ENCODE data around the gene CRTC2.
"Not testable (repeated sequence)": the region's sequence is repeated elsewhere in the genome, so short reads cannot be mapped to it uniquely, and the experiment has no call there.

CRTC2 gene, protein sequence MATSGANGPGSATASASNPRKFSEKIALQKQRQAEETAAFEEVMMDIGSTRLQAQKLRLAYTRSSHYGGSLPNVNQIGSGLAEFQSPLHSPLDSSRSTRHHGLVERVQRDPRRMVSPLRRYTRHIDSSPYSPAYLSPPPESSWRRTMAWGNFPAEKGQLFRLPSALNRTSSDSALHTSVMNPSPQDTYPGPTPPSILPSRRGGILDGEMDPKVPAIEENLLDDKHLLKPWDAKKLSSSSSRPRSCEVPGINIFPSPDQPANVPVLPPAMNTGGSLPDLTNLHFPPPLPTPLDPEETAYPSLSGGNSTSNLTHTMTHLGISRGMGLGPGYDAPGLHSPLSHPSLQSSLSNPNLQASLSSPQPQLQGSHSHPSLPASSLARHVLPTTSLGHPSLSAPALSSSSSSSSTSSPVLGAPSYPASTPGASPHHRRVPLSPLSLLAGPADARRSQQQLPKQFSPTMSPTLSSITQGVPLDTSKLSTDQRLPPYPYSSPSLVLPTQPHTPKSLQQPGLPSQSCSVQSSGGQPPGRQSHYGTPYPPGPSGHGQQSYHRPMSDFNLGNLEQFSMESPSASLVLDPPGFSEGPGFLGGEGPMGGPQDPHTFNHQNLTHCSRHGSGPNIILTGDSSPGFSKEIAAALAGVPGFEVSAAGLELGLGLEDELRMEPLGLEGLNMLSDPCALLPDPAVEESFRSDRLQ

DNA sequence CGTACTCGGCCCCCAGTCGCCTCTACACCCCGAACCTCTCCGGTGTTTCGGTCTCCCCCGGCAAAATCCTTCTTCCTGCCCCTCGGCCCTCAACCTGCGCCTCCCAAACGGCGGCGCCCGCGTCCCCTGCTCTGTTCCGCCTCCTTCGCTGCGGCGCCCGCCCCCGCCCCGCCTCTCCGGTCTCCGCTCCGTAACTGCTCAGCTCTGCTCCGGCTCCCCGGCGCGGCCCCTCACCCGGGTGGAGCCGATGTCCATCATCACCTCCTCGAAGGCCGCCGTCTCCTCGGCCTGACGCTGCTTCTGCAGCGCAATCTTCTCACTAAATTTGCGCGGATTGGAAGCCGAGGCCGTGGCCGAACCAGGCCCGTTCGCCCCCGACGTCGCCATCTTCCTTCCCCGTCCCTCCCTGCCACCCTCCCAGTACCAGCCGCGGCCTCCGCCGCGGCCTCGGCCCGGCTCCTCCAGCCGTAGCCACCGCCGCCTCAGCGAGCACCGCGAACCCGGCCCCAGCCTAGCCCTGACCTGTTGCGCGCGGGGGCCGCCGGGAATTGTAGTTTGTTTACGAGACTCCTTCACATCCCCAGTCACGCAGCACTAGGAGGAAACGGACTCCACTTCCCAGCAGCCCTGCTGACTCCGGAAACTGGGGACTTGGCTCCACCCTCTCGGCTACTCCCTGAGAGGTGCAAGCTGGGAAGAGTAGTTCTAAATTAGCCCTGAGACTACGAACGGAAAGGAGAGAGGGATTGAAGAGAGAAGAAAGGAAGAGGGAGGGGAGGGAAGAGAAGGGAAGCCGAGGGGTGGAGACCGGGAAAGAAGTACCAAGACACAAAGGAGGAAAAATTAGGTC is at the start of gene CRTC2:
CRTC2 (minus strand) TSS at position 502 of the 850 bp plus-strand sequence; CDS start at position 387, 115 bp downstream.
- peak; percentile 98 for DNase-seq

DNA sequence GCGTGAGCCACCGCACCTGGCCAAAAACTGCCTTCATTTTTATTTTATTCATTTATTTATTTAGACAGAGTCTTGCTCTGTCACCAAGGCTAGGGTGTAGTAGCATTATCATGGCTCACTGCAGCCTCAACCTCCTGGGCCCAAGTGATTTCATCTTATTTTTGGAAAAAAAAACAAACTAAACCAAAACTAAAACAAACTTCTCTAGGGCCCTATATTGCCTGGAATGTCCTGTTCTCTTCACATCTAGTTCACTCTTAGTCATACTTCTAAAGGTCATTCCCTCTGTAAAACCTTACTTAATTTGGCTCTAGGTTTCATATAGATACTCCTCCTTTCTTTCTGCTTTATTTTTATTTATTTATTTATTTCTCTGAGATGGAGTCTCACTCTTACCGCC is 47.7 kb upstream of the CRTC2 start:
- DNase-seq: no peak

DNA sequence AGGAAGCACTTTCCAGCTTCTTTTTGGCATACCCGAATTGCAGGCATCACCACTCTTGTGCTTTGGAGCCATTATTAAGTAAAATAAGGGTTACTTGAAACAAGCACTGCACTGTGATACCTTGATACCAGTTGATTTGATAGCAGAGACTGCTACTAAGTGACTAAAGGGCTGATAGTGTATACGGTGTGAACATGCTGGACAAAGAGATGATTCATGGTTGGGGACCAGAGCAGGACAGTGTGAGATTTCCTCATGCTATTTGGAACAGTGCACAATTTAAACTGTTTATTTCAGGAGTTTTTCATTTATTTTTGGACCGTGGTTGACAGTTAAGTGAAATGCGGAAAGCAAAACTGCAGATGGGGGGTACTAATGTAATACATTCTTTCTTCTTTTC is 42.0 kb upstream of the CRTC2 start:
- no peak for DNase-seq

DNA sequence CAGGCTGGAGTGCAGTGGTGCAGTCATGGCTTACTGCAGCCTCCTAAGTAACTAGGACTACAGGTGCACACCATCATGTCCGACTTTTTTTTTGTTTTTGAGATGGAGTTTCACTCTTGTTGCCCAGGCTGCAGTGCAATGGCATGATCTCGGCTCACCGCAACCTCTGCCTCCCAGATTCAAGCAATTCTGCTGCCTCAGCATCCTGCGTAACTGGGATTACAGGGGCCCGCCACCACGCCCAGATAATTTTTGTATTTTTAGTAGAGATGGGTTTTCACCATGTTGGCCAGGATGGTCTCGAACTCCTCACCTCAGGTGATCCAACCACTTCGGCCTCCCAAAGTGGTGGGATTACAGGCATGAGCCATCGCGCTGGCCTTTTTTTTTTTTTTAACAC is 38.5 kb upstream of the CRTC2 start:
- DNase-seq: not testable (repeated sequence)

DNA sequence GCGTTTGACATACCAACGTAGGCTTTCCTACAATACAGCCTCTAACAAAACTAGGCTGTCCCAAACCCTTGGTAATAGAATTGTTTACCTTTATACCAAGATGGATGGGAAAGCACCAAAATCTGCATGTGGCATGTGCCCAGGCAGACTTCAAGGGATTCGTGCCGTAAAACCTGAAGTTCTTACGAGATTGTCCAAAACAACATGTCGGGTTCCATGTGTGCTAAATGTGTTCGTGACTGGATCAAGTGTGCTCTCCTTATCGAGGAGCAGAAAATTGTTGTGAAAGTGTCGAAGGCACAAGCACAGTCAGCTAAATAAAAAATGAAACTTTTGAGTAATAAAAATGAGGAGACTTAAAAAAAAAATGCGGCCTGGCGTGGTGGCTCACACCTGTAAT is 37.2 kb upstream of the CRTC2 start:
- DNase-seq: no peak

DNA sequence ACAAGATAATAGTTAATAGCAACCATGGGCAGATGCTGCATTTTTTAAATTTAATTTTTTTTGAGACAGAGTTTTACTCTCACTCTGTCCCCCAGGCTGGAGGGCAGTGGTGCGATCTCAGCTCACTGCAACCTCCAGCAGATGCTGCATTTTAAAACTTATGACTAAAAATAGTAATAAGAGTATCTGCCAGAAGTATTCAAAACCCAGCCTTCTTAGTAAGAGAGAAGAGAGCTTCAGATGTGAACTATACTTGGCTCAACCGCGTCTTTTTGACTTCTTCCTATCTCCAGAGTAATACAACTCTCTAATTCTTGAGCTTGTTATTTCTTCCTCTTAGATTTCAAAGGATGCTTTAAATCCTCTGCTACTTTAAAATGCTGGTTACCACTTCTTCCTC is 36.8 kb upstream of the CRTC2 start:
- no peak for DNase-seq

DNA sequence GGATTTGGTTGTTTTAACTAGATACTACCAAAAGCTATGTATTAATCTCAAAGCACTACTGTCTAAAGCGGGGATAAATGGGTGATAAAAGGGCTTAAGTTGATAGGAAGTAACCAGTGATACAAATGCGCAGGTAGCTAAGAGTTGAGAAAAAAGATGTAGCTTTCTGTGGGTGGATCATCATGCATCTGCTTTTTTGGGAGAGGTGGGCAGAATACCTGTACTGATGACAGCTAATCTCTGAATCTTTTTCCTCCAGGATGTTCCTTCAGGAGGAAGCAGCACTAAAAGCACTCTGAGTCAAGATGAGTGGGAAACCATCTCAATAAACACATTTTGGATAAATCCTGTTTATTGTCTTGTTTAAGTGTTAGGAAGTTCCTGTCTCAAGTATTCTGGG is 33.4 kb upstream of the CRTC2 start:
- no peak for DNase-seq

DNA sequence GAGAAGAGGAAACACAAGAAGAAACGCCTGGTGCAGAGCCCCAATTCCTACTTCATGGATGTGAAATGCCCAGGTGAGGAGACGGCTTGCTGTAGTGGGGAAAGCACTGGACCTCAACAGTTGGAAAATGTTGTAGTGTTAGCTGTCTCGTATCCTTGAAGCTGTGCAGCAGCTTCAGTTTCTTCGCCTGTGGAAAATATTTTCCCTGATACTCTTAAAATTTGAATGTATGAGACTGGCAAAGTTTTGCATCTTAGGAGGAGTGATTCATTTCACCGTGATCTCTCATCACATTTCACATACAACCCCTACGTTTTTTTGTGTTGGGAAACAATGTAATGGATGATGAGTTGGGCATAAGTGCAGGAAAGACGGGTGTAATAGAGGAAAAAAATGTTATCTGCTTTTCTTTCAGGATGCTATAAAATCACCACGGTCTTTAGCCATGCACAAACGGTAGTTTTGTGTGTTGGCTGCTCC is 32.8 kb upstream of the CRTC2 start:
- no peak for DNase-seq

DNA sequence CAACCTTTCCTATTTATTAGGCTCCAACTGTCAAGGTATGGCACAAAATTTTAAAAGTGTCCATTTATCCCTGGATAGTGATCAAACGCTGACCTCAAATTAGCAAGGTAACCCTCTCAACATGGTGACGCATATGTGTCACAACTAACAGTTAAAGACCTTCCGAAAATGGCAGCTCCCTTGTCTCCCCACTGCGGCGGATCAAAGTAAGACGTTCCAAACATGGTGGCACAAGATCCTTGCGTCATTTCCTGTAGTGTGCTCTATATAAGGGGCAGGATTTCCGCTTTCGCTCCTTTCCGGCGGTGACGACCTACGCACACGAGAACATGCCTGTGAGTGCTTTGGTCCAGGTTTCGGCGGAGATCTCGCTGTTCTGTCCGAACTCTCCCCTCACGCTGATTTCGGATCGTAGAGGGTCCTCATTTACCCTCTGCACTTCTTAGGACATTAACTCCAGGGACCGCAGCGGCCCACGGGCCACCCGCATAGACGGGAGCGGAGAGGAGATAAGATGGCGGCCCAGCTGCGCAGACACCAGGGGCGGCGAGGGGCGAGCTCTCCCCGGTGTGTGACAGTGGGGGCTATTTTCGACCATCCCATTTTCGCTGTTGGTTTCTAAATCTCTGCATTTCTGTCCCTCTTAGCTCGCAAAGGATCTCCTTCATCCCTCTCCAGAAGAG is 32.2 kb upstream of the CRTC2 start, which contains the start of gene RPS27:
RPS27 (plus strand) TSS at position 295 of the 683 bp plus-strand sequence; CDS start at position 330, 35 bp downstream.
- peak; percentile 96 for DNase-seq

DNA sequence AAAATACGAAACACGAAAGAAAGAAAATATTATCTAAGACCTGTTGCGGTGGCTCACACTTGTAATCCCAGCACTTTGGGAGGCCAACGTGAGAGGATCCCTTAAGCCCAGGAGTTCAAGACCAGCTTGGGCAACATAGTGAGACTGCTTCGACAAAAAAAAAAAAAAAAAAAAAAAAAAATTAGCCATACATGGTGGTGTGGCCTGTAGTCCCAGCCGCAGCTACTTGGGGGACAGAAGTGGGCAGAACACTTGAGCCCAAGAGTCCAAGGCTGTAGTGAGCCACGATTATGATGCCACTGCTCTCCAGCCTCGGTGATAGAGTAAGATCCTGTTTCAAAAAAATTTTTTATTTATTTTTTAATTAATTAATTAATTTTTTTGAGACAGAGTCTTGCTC is 29.2 kb upstream of the CRTC2 start:
- no peak for DNase-seq

DNA sequence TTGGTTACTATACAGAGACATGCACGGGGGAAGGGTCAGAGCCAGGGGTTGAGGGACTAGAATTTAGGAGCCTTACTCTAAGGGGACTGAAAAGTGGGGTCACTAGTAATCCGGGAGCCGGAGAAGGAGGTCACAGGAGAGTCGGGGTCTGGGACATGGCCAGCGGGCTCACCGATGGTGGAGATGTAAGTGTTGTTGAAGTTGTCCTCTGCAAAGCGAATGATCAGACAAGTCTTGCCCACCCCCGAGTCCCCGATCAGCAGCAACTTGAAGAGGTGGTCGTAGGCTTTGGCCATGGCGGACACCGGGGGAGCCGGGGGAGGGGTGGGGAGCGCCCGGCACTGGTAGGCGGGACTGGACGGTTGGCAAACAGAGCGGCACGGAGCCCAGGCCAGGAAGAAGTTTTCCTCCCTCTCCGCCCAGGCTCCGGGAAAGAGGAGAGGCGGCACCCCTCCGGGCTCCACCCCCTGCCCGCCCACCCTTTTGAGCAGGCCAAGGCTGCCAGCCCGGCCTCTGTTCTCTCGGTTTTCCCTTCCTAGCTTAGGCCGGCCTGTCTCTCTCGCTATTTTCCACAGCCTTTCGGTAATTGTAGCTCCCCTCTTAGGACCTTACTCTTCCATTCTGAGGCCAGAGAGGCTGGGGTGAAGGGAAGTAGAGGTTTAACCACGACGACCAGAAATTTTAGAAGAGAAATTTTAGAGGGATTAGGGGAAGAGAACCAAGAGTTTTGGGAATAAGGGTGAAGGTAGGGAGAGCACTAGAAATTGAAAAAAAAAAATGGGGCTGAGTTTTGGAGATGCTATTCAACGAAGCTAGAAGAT is 27.7 kb upstream of the CRTC2 start, which contains the start of gene RAB13:
RAB13 (minus strand) TSS at position 399 of the 821 bp plus-strand sequence; CDS start at position 296, 103 bp downstream.
- no peak for DNase-seq

DNA sequence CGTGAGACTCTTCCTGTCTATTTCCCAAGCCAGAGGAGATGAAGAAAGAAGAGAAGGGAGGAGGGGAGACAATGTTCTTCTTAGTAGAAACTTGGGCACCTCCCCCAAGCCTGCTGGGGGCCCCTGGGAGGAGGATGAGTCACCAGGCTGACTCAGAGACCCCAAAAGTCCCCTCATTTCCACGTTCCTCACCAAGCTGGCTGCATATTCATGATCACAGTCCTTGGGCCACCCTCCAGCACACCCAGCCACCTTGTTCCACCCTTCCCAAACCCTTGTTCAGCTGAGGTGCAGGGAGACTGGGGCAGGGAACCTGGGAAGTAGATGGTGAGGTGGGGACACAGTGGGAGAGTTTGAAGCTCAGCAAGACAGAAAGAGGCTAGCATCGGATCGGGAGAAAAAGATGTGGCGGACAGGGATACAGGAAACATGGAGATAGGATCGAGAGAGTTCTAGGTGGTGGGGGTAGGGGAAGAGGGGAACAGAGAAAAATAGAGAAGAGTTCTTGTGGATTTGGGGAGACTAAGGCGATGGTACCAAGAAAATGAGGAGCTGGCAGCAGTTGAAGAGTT is 27.0 kb upstream of the CRTC2 start:
- DNase-seq: no peak

DNA sequence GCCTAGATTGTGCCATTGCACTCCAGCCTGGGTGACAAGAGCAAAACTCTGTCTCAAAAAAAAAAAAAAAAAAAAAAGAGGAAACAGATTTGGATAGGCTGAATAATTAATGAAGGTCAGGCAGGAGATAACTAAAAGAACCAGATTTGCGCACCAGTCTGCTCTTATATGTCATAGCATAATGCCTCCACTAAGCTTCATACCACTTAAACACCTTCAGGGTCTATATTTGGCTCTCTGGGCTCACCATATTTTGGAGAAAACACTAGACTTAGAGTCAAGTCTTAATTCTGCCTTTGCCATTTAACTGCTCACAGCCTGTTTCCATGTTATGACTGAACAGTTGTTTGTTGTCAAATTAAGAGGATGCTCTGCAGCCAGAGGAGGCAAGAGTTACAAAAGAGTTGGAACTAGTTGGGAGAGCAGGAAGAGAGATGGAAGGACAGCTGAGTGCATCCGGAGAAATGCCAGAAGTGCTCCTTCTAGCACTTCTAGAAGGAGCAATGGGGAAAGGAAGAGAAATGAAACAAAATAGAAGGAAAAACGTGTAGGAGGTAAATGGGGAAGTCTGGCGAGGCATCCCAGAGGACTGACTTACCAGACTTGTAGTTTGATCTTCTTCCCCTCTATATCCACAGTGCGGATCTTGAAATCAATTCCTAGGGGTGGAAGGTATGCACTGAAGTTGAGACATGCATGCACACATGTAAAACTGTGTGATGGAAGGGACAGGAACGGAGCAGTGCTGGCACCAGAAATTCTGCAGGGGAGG is 25.9 kb upstream of the CRTC2 start:
- no peak for DNase-seq

DNA sequence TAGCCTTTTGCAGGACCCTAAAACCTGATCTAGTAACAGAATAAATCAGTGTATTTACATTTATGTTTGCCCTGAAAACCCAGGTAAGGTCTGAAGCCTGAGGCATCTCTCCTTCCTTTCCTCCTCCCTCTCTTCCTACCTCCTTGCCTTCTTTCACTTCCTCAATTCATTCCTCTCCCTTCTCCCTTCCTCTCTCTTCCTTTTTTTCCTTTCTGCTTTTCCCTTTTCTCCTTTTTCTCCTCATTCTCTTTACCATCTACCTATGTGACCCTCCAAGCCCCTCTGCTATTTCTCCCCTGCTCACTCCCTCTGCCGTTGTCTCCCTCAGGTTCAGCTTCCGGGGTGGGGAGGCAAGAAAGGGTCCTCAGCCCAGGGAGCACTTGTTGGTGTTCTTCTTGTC is 23.3 kb upstream of the CRTC2 start:
- DNase-seq: not testable (repeated sequence)

DNA sequence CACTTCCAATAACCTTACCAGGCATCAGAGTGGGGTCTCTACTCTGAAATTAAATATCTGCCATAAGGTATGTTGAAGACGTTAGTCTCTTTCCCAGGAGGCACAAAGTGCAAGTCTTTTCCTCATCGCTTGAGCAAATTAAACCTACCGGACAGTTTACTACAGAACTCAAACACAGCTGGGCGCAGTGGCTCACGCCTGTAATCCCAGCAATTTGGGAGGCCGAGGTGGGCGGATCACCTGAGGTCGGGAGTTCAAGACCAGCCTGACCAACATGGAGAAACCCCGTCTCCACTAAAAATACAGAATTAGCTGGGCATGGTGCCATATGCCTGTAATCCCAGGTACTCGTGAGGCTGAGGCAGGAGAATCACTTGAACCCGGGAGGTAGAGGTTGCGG is 20.7 kb upstream of the CRTC2 start:
- not testable (repeated sequence) for DNase-seq

DNA sequence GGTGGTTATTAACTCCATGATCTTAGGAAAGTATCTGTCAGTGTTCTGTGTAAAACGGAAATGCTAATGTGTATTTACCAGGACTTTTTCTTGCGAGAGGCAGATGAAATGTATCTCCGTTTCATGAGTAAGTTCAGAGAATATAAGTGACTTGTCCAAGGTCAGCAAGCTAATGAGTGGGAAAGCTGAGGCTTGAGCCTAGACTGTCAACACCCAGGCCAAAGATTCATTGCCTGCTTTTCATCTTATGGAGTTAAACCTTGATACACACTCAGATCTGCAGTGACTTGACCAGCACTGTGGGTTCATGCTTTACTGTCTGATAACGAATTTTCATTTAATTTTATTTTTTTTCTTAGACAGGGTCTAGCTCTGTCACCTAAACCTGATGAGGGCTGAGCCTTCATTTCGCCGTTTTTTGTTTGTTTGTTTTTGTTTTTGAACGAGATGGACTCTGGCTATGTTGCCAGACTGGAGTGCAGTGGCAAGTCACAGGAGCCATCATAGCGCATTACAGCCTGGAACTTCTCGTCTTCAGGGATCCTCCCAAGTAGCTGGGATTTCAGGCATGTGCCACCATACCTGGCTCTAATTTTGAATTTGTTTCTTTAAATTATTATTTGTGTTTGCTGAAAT is 20.0 kb upstream of the CRTC2 start:
- DNase-seq: no peak

DNA sequence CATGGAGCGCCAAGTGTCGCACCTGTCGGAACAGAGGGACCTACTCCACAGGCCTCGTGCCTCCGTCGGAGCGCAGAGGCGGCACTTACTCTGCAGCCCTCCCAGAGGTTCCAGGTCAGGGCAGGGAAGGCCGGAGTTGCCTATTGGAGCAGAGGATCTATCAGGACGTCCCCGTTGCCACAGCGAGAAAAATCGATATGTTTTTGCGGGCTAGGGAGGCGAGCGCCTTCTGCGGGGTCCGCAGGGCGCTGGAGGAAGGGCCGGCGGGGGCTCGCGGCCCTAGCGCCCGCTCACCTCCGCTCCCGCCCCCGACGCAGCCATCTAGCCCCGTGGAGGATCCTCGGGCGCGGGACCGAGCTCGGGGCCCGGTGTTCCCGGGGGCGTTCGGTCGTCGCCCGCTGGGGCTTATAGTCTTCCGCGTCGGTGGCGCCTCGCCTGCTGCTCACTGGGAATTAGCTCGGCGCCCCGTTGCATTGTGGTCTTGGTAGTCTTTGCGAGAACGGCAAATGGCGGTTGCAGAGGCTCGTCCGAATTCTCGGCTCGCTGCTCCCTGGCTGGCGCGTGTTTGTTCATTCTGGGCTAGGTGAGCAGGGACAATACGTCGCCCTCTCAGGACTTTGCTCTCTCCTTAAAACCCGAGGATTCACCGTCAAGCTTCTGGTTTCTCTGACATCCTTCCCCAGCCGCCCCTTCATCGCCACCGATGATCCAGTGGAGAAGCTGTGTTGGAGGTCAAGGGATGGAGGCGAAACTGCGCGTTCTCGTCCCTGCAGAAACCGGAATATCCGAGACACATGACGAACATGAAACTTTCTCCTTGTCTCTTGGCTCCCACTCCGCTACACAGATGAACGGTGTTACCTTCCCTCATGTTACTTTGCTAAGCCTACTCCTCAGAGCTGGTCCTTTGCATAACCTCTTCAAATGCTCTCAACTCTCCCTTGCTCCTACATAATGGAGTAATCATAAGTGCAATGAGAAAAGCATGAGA is 19.1 kb upstream of the CRTC2 start, which contains the start of gene JTB:
JTB (minus strand) TSS at position 425 of the 991 bp plus-strand sequence; CDS start at position 3, 422 bp downstream.
- peak; percentile 86 for DNase-seq

DNA sequence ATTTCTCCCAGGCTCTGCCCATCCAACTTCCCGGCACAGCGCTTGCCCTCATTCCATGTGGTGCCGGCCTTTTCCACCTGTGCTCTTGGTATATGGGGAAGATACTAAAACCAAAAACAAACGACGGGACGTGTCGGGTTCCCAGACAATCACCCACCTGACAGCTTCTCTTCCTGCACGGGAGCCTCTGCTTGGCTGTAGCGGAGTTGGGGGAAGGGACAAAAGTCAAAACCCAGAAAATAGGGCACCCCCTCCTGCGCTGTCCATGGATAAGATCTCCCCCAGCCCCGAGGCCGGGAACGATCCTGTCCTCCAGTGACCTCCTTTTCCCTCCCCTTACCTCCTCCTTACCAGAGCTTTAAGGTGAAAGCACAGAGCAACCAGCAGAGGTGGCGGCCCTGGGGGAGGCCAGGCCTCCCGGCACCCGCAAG is 18.4 kb upstream of the CRTC2 start:
- DNase-seq: no peak

All from CD4-positive, alpha-beta T cell treated with Interleukin-12 subunit alpha and Interleukin-12 subunit beta, for 1 hour (primary cell).